GM19438 (cell line): ENCODE data around the gene ATG9B.

Source experiments
- ATAC-seq: cut with Tn5 transposase; IDR thresholded peaks from one replicate; pipeline ENCODE4 v1.9.1; 2021; ENCODE audit warnings: low read depth; ENCODE audit not compliant: unreplicated experiment

Gene ATG9B

DNA sequence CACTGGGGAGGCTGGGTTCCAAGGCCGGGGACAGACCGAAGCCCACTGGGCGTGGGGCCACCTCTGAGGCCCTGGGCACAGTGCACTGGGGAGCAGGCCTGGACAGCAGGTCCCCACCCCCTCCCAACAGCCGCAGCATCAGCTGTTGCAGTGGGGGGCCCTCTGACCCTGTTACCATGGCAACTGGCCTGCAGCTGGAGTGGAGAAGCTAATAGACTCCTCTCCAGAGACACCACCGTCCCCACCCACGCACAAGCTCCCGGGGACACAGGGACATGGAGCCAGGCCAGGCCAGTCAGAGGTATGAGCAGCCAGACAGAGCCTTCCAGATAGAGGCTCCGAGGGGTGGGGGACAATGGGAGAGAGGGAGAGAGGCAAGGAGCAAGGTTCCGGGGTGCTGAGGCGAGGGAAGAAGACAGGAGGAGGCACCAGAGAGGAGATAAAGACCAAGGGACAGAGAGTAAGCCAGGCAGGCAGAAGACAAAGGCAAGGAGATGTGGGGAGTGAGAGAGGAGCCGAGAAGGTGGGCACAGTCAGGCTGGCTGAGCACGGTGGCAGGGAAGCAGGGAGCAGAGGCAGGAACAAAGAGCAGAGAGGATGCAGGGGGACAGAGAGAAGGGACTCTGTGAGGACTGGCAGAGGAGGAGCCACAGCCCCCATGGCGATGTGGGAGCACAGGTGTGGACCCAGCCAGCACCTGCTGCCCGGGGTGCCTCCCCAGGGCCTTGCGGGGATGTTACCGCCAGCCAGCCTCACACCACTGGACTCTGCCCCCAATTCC is 52.9 kb downstream of the ATG9B start:
- ATAC-seq = no peak

DNA sequence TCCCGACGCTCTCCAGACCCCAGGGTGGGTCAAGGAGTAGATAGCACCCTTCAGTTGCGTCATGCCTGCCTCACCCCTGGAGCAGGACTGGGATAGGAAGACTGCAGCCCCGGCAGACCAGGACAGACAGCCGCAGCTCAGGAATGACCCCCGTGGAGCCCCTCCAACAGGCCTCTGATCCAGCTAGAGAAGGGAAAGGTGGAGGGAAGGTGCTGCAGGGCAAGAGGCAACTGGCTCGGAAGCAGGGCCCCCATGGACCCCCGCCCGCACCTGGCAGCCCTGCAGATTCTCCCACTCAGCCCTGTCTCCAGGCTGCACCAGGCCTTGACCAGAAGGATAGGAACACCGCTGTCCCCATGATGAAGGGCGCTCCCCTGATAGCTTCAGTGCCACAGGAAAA is 53.9 kb downstream of the ATG9B start:
- no peak for ATAC-seq

DNA sequence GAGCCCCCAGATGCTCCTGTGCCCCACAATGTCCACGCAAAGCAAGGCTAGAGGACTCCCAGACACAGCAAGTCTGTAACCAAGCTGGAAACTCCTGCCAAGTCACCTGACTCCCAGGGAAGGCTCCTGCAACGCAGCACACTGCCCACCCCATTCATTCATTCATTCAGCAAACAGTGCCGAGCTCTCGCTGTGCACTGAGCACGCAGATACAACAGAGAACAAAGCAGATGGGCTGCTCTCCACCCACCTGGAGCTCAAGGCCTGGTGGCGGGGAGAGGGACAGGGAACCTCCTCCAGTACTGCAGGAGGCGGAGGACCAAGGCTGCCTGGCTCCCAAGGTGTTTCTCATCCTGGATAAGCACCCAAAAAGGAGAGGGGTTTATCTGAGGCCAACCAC is 54.8 kb downstream of the ATG9B start:
- no peak for ATAC-seq

DNA sequence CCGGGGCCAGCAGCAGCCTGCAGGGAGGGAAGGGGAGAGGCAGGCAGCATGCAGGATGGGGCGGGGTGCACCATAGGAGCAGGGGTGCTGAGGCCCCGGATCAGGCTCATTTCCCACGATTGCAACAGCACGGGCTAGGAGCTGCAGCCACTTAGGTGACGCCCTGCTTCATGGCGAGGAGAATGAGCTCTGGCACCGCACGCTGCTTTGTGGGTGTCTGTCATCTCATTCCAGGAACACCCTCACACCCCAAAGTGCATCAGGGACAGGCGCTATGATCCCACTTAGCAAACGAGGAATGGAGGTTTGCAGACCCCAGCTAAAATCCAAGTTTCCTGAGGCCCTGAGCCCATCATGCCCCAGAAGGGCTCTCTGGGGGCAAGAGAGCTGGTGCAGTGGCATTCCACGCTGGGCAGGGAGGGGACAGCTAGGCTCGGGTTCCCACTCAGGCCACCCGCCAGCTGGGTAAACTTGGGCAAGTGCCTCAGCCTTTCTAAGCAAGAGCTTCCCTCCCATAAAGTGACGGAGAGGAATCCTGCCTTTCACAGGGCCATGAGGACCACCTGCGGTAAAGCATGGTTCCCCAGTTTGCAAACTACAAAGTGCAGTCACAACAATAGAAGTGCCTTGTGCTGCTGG is 55.4 kb downstream of the ATG9B start:
- ATAC-seq = no peak

DNA sequence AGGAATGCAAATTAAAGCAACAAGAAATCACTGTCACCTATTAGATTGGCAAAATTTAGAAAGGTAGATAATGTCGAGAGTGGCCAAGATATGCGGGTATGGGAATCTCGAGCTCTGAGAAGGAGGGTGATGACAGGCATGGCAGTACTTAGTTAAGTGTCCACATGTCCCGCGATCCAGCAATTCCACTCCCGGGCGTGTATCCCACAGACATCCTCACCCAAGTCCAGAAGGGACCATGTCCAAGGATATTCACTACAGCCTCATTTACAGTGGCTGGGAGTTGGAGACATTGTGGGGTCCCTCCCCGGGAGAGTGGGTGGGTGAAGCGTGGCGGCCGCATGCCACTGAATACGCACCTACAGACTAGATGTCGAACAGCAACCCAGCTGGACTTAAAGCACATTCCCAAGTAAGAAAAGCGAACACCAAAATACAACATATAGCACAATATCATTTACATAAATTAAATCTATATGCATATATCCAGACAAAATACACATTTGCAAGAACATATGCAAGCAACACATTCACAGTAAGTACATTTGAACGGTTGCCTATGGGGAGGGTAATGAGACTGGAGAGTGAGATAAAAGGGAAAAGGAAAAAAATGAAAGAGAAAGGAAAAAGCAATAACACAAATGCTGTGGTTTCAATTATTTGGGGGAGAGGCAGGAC is 56.1 kb downstream of the ATG9B start:
- ATAC-seq = no peak

DNA sequence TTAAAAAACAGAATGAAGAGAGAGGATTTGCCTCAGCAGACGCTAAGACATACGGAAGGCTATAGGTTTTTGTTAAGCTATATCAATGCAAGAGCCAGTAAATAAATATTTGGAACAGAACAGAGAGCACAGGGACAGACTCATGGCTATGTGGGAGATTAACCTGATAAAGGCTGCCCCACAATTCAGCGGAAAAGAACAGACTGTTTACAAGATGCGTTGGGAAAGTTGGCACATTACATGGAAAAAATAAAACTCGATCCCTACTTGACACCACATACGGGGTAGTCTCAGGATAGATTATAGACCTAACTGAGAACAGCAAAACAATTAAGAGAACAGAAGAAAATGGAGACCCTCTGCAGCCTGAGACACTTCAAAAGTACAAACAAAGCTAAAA is 56.9 kb downstream of the ATG9B start:
- ATAC-seq = no peak

DNA sequence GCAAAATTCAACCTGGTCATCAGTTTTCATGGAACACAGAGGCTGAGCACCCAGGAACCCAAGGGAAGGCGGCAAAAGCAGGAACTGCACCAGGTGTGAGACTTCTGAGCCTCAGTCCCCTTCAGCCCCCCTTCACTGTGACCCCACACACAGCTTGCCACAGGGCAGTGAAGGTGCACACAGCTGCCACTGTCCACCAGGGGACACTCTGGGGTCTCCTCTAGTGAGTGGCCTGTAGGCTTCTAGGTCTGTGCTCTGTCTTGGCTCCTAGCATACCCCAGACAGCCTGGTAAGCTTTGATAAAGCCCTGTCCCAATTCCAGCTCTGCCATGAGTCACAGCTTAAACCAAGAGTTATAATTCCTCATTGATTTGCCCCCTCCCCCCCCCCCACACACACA is 58.3 kb downstream of the ATG9B start:
- ATAC-seq = no peak

DNA sequence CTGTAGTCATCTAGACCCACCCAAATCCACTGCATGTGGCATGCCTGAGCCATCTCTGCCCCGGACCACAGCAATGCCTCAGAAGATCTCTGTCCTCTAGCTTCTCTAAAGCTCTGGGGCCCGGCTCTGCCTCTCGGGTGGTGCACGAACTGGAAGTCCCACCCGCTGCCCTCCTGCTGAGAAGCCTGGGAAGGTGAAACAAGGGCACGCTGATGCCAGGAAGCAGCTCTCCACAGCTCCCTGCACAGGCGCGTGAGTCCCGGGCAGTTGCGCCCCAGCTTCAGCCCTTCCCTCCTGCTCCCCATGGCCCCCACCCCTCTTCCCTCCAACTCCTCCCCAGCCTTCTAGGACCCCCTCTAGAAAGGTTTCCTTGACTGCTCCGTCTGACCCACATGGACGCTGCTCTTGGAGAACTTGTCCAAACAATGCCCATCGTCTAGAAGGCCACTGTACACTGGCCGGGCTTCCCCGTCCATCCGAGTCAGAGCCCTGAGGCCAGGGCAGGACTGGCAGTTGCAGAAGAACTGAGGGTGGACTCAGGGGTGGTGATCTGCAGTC is 58.9 kb downstream of the ATG9B start:
- no peak for ATAC-seq
